Psoas muscle (tissue), 8 donors: ENCODE data around the gene SAXO2. TPM values are rescaled to one million over a fixed set of nuclear protein-coding genes. Genes with fewer than 3 reads are reported as not detected.
"Not testable (repeated sequence)": the region's sequence is repeated elsewhere in the genome, so short reads cannot be mapped to it uniquely, and the experiment has no call there.

Source experiments
- ATAC-seq, 4 donors: fragments of 200-7000 bp; cut with Tn5 transposase; one replicate each; pipeline ENCODE4 v1.9.1; 2020; ENCODE audit warnings: moderate library complexity in 3 of 4, mild to moderate bottlenecking in 2 of 4
- DNase-seq, 2 donors: peaks; one replicate each; pipeline ENCODE4 v3.0.0-alpha.2; 2020
- H3K27ac ChIP-seq: fragments of 200-600 bp; one replicate; pipeline ENCODE4 v1.8.0; 2022
- H3K27me3 ChIP-seq, 3 donors: fragments of 200-600 bp in 1 of 3; one replicate each; pipeline versions ENCODE4 v1.6.1 to v1.8.0; 2013 to 2022; ENCODE audit warnings: low read length in 2 of 3, mild to moderate bottlenecking in 2 of 3, moderate library complexity in 1 of 3; ENCODE audit not compliant: insufficient read depth in 3 of 3
- H3K36me3 ChIP-seq, 2 donors: fragments of 200-600 bp in 1 of 2; one replicate each; pipeline versions ENCODE4 v1.6.1 to v1.8.0; 2013 to 2022; ENCODE audit warnings: low read depth in 1 of 2, mild to moderate bottlenecking in 1 of 2, moderate library complexity in 1 of 2; ENCODE audit not compliant: insufficient read depth in 1 of 2
- H3K4me1 ChIP-seq: fragments of 200-600 bp; one replicate; pipeline ENCODE4 v1.8.0; 2022
- H3K4me3 ChIP-seq: fragments of 200-600 bp; one replicate; pipeline ENCODE4 v1.8.0; 2022; ENCODE audit warnings: mild to moderate bottlenecking
- H3K9me3 ChIP-seq: fragments of 200-600 bp; one replicate; pipeline ENCODE4 v1.8.0; 2022
- CTCF ChIP-seq: fragments of 200-600 bp; IDR thresholded peaks from one replicate; pipeline ENCODE4 v1.8.0; 2022; ENCODE audit warnings: antibody characterized with exemption
- WGBS, 3 donors: extraction: QIAGEN DNeasy Blood & Tissue Kit; methylation state at CpG; one replicate each; pipeline versions ENCODE4 v1.1.6 to v1.1.7; 2013; 5-methylcytosine and 5-hydroxymethylcytosine counted together
- intact Hi-C, 2 donors: fragments of 100-400 bp; cut with DNase I; formaldehyde crosslinking; loops; one replicate each; pipeline versions ENCODE4 v1.11.0 to v1.14.2; 2022
- polyA plus RNA-seq, 3 donors: library from polyadenylated mRNA; stranded (reverse); fragments of 200-250 nt; gene quantifications; one replicate each; pipeline ENCODE4 v1.2.3, GENCODE V29; 2013
- total RNA-seq, 4 donors: library from RNA; stranded (reverse); fragmentation: NEBNext Ultra II Directional in 2 of 4; extraction: Animal tissue kit (Norgen Biotek cat#: 25700) in 2 of 4; gene quantifications; one replicate each; pipeline versions ENCODE4 v1.2.1 to v1.2.4, GENCODE V29; 2021 to 2023
- donor health status: healthy with polysubstance abuse.
- donor health status: DM: no; HTN: no; CAD: no; lungs with moderate emphysema.
- donor health status: Bipolar disorder and iron deficiency.
- donor health status: healthy.
- donor health status: DM: yes; HTN: yes; CAD: no.
- donor health status: DM: no; HTN: no; CAD: no.
- donor health status: DM: no; HTN: no; CAD: no.
- donor health status: DM: yes; HTN: yes; CAD: no.

SAXO2 gene
- total and polyA plus RNA-seq, 7 donors = 0.40 to 4.3 (median 1.7) TPM; not detected in 1

GRCh38 chr15:82307714-82308081, 45.1 kb downstream of the SAXO2 start:
- DNase-seq (no peak), ATAC-seq (no peak)
- intact Hi-C loops = no loop called here
- Histone ChIP-seq H3K4me3 (no peak overlapping the region), H3K36me3 (no peaks in the 10 kb centered on the region), H3K27me3 (no peaks in the 10 kb centered on the region), H3K9me3 (no peaks in the 10 kb centered on the region), H3K27ac (no peak overlapping the region), H3K4me1 (no peaks in the 10 kb centered on the region)
- WGBS, 3 donors = 81 to 87% (median 83%) methylated on average over 6 to 8 of the region's 8 CpGs
- no peak for TF ChIP-seq CTCF

- Histone ChIP-seq H3K4me1 (no peaks in the 10 kb centered on the region), H3K27me3 (no peaks in the 10 kb centered on the region), H3K4me3 (no peak overlapping the region), H3K27ac (no peak overlapping the region), H3K36me3 (no peaks in the 10 kb centered on the region), H3K9me3 (no peaks in the 10 kb centered on the region)
- intact Hi-C loops = no loop called here
- TF ChIP-seq CTCF = no peak
- no peak for DNase-seq
- WGBS, 3 donors = 85 to 90% (median 89%) methylated on average over 2 of the region's 2 CpGs
- no peak for ATAC-seq
Measured at GRCh38 chr15:82309802-82310201, 47.2 kb downstream of the SAXO2 start.

GRCh38 chr15:82311321-82311720, 48.7 kb downstream of the SAXO2 start:
- H3K4me3 ChIP-seq, H3K9me3 ChIP-seq, H3K36me3 ChIP-seq, H3K27ac ChIP-seq, H3K27me3 ChIP-seq, DNase-seq, H3K4me1 ChIP-seq, ATAC-seq, intact Hi-C loops: not testable (repeated sequence)
- WGBS, 3 donors = 78 to 83% (median 81%) methylated on average over 3 to 4 of the region's 5 CpGs

GRCh38 chr15:82312586-82313349, 50.1 kb downstream of the SAXO2 start:
- TF ChIP-seq CTCF = no peak
- ATAC-seq = peak in 1 of 4 donors; percentile 57

GRCh38 chr15:82313446-82313845, 50.8 kb downstream of the SAXO2 start:
- ATAC-seq = no peak
- Histone ChIP-seq H3K36me3 (no peaks in the 10 kb centered on the region), H3K9me3 (no peaks in the 10 kb centered on the region), H3K27me3 (no peaks in the 10 kb centered on the region), H3K27ac (no peak overlapping the region), H3K4me1 (no peaks in the 10 kb centered on the region), H3K4me3 (no peak overlapping the region)
- DNase-seq = no peak
- TF ChIP-seq CTCF = no peak
- intact Hi-C loops = no loop called here
- 84 to 100% (median 95%) methylated on average over 2 of the region's 2 CpGs for WGBS, 3 donors

More at GRCh38 chr15:82312586-82313349, 50.1 kb downstream of the SAXO2 start:
- H3K27ac ChIP-seq = no peak overlapping the region
- no peaks in the 10 kb centered on the region for H3K4me1 ChIP-seq
- H3K4me3 ChIP-seq = no peak overlapping the region
- no peak for DNase-seq
- WGBS, 3 donors = 66 to 73% (median 67%) methylated on average over 6 to 8 of the region's 8 CpGs
- H3K36me3 ChIP-seq = no peaks in the 10 kb centered on the region
- H3K9me3 ChIP-seq = no peaks in the 10 kb centered on the region
- intact Hi-C loops = no loop called here
- H3K27me3 ChIP-seq = no peaks in the 10 kb centered on the region

GRCh38 chr15:82313951-82314768, 51.5 kb downstream of the SAXO2 start:
- DNase-seq = not testable (repeated sequence)

More at GRCh38 chr15:82313951-82314768, 51.5 kb downstream of the SAXO2 start:
- ATAC-seq, H3K27me3 ChIP-seq, H3K4me1 ChIP-seq, H3K27ac ChIP-seq, H3K4me3 ChIP-seq, H3K9me3 ChIP-seq, intact Hi-C loops, H3K36me3 ChIP-seq: not testable (repeated sequence)
- WGBS, 3 donors = 82 to 83% (median 82%) methylated on average over 19 to 21 of the region's 21 CpGs
